Muscle of back (tissue), 11 donors: Measurements from ENCODE around the gene OTOP3. TPM values are rescaled to one million over a fixed set of nuclear protein-coding genes. Genes with fewer than 3 reads are reported as not detected.

ENCODE experiments used
- DNase-seq, 3 donors: peaks; one replicate each; pipeline versions ENCODE4 v3.0.0 to v3.0.0-alpha.2; 2013
- polyA plus RNA-seq, 10 donors: library from polyadenylated mRNA; unstranded; fragments of 120-200 nt; gene quantifications; one replicate each; pipeline ENCODE4 v1.2.1, GENCODE V29; 2013; ENCODE audit not compliant: insufficient read length in 10 of 10

The OTOP3 gene
- polyA plus RNA-seq, 10 donors: not detected

- peak in 1 of 3 donors; percentile 47 for DNase-seq
Observed at GRCh38 chr17:74982663-74983313, 47.1 kb downstream of the OTOP3 start.

- no peak for DNase-seq
Observed at GRCh38 chr17:74986206-74986576, 50.5 kb downstream of the OTOP3 start.

GRCh38 chr17:74987418-74987908 lies 51.8 kb downstream of the OTOP3 start, which contains the start of gene CDR2L:
CDR2L (plus strand) TSS chr17:74987632; CDS start chr17:74988044, 412 bp downstream.
- peak; percentile 94 to 98 (median 97) for DNase-seq

- peak; percentile 81 to 97 (median 91) for DNase-seq
Observed at GRCh38 chr17:74987909-74988711, 52.4 kb downstream of the OTOP3 start.

- no peak for DNase-seq
Observed at GRCh38 chr17:74990581-74991105, 54.9 kb downstream of the OTOP3 start.

GRCh38 chr17:74992223-74992622 lies 56.5 kb downstream of the OTOP3 start:
- no peak for DNase-seq

- no peak for DNase-seq
Observed at GRCh38 chr17:74994440-74994839, 58.7 kb downstream of the OTOP3 start.

DNA sequence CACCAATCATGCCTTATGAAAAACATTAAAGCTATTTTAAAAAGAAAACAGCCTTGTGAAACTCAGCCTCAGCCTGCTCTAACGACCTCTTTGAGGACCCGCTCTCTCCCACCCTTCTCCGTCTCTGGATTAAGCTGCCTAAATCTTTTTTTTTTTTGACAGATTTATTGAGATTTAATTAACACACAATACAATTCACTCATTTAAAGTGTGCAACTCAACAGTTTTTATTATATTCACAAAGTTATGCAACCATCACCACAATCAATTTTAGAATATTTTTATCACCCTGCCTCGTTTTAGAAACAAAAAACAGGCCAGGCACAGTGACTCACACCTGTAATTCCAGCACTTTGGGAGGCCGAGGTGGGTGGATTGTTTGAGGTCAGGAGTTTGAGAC lies 60.1 kb downstream of the OTOP3 start:
- DNase-seq: no peak

- DNase-seq: no peak
Observed at GRCh38 chr17:74998783-74999182, 63.1 kb downstream of the OTOP3 start.

DNA sequence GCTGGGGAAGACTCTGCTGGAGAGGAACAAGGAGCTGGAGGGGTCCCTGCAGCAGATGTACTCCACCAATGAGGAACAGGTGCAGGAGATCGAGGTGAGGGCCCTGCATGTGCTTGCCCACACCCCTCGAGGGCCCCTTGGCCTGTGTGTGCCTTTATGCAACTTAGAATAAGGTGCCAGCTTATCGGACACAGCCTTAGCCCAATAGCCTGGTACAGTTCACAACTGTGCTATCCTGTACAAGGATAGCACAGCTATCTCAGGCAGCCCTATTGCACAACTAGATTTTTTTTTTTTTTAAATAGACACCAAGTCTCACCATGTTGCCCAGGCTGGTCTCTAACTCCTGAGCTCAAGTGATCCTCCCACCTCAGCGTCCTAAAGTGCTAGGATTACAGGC lies 63.8 kb downstream of the OTOP3 start:
- DNase-seq: no peak

Other genes with a start within 250 kb of the OTOP3 start
- gene CD300LF, start 223.0 kb upstream of the OTOP3 start, polyA plus RNA-seq: under 1 TPM; 0.16 to 0.65 (median 0.35) TPM
- gene RAB37, start 198.6 kb upstream of the OTOP3 start, polyA plus RNA-seq: 1 to 10 TPM in 8 of 10 donors, under 1 TPM in 2; 0.38 to 2.6 (median 1.5) TPM
- gene NHERF1, start 187.3 kb upstream of the OTOP3 start, polyA plus RNA-seq: 10 to 100 TPM in 1 of 10 donors, 1 to 10 TPM in 9; 4.9 to 13.4 (median 8.9) TPM
- gene NAT9, start 159.6 kb upstream of the OTOP3 start, polyA plus RNA-seq: 10 to 100 TPM; 28.4 to 40.0 (median 33.4) TPM
- 1 to 10 TPM in 5 of 10 donors, under 1 TPM in 5; 0.60 to 1.8 (median 0.99) TPM for gene GRIN2C, start 76.0 kb upstream of the OTOP3 start, polyA plus RNA-seq
- gene FDXR, start 62.9 kb upstream of the OTOP3 start, polyA plus RNA-seq: 1 to 10 TPM; 1.3 to 5.7 (median 2.5) TPM
- under 1 TPM in 2 of 10 donors, not detected in 8; 0.24 to 0.84 TPM for gene FADS6, start 42.3 kb upstream of the OTOP3 start, polyA plus RNA-seq
- gene USH1G, start 12.6 kb upstream of the OTOP3 start, polyA plus RNA-seq: under 1 TPM in 3 of 10 donors, not detected in 7; 0.04 to 0.69 (median 0.30) TPM
- not detected for gene OTOP2, start 11.6 kb upstream of the OTOP3 start, polyA plus RNA-seq
- gene HID1, start 36.9 kb downstream of the OTOP3 start, polyA plus RNA-seq: 1 to 10 TPM; 4.6 to 7.6 (median 5.9) TPM
- 10 to 100 TPM in 2 of 10 donors, 1 to 10 TPM in 8; 5.7 to 10.8 (median 8.0) TPM for gene CDR2L, start 51.7 kb downstream of the OTOP3 start, polyA plus RNA-seq
- 10 to 100 TPM; 18.8 to 24.7 (median 21.6) TPM for gene MRPL58, start 76.8 kb downstream of the OTOP3 start, polyA plus RNA-seq
- 100 to 1,000 TPM; 236 to 279 (median 251) TPM for gene ATP5PD, start 111.1 kb downstream of the OTOP3 start, polyA plus RNA-seq
- gene KCTD2, start 111.3 kb downstream of the OTOP3 start, polyA plus RNA-seq: 10 to 100 TPM; 20.1 to 24.2 (median 21.4) TPM
- 10 to 100 TPM in 1 of 10 donors, 1 to 10 TPM in 9; 5.3 to 12.2 (median 7.6) TPM for gene SLC16A5, start 152.1 kb downstream of the OTOP3 start, polyA plus RNA-seq
- 1 to 10 TPM; 4.6 to 7.8 (median 6.6) TPM for gene ARMC7, start 174.1 kb downstream of the OTOP3 start, polyA plus RNA-seq
- 10 to 100 TPM; 30.3 to 42.9 (median 38.6) TPM for gene NT5C, start 195.8 kb downstream of the OTOP3 start, polyA plus RNA-seq
- gene JPT1, start 218.6 kb downstream of the OTOP3 start, polyA plus RNA-seq: 100 to 1,000 TPM; 146 to 366 (median 269) TPM
- 100 to 1,000 TPM; 324 to 484 (median 381) TPM for gene SUMO2, start 247.1 kb downstream of the OTOP3 start, polyA plus RNA-seq